Measurements from ENCODE around the gene FGF21.
A peak's percentile ranks its signal among the peaks of the same experiment; 100 is the strongest.
"Not testable (repeated sequence)": the region's sequence is repeated elsewhere in the genome, so short reads cannot be mapped to it uniquely, and the experiment has no call there.

The FGF21 gene

GRCh38 chr19:48755787-48756186 is 463 bp downstream of the FGF21 start:
- DNase-seq, result no peak

DNA sequence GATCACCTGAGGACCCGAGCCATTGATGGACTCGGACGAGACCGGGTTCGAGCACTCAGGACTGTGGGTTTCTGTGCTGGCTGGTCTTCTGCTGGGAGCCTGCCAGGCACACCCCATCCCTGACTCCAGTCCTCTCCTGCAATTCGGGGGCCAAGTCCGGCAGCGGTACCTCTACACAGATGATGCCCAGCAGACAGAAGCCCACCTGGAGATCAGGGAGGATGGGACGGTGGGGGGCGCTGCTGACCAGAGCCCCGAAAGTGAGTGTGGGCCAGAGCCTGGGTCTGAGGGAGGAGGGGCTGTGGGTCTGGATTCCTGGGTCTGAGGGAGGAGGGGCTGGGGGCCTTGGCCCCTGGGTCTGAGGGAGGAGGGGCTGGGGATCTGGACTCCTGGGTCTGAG is 888 bp downstream of the FGF21 start:
- no peak for DNase-seq

DNA sequence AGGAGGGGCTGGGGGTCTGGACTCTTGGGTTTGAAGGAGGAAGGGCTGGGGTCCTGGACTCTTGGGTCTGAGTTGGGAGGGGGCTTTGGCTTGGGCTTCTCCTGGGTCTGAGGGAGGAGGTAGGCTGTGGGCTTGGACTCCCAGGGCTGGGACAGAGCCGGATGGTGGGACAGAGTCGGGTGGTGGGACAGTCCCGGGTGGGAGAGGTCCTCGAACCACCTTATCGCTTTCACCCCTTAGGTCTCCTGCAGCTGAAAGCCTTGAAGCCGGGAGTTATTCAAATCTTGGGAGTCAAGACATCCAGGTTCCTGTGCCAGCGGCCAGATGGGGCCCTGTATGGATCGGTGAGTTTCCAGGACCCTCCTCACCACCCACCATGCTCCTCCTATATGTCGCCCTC is 1.4 kb downstream of the FGF21 start:
- DNase-seq, result no peak

DNA sequence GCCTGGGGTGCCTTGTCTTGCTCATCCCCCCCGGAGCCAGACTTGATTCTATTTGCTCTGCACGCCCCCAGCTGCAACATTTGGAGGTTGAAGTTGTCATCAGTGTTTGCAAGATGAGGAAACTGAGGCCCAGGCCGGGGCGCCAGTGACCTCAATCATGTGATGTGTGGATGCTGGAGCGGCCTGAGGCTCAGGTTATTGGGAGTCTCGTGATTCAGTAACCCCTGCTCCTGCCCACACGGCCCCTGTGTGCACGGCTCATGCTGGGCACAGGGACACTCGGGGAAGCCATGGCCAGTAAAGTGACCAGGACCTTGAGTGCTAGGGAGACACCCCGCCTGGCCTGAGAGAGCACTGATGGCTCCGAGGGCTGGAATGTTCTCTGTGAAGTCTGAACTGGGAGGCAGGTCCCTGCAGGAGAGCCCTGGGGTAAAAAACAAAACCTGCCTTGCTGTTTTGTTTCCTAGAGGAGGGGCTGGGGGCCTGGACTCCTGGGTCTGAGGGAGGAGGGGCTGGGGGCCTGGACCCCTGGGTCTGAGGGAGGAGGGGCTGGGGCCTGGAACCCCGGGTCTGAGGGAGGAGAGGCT is 1.9 kb downstream of the FGF21 start:
- no peak for DNase-seq

- DNase-seq, result no peak
Measured at GRCh38 chr19:48757741-48758144, 2.4 kb downstream of the FGF21 start.

DNA sequence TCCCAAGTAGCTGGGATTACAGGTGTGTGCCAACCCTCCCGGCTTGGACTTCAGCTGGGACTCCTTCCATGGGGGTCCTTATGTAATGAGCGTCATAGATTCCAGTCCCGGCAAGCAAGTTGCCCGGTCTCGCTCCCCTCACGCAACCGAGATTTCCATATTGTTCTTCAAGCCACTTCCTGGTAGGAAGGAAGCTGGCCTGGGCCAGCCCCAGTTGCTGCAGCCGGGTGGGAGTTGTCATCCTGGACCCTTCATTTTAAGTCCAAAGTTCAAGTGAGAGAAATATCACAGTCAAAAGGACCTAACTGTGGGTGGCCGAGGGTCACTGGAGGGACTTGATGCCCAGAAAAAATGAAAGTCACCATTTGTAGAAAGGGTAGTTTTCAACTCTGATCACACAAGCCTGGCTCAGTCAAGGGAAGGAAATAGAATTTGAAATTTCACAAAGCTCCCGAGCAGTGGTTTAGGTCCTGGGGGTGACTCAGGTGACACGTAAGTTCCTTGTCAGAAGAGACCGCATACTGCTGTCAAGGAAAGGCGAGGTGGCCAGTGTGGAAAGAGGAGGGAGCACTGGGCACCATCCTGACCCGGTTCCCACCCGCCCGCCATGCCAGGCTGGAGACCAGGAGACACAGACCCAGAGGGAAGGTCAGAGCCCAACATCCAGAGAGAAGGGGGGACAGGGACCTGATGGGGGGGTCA is 5.3 kb downstream of the FGF21 start:
- no peak for DNase-seq

- DNase-seq, result not testable (repeated sequence)
Measured at GRCh38 chr19:48765816-48766215, 10.5 kb downstream of the FGF21 start.

- not testable (repeated sequence) for DNase-seq
Measured at GRCh38 chr19:48768171-48768753, 12.9 kb downstream of the FGF21 start.

- DNase-seq, result no peak
Measured at GRCh38 chr19:48768994-48769713, 13.8 kb downstream of the FGF21 start.

GRCh38 chr19:48770266-48770665 is 14.9 kb downstream of the FGF21 start:
- DNase-seq, result no peak

GRCh38 chr19:48770734-48771472 is 15.6 kb downstream of the FGF21 start:
- DNase-seq, result no peak

GRCh38 chr19:48772503-48772953 is 17.2 kb downstream of the FGF21 start:
- no peak for DNase-seq

GRCh38 chr19:48777139-48777538 is 21.8 kb downstream of the FGF21 start:
- no peak for DNase-seq

- no peak for DNase-seq
Measured at GRCh38 chr19:48777720-48778119, 22.4 kb downstream of the FGF21 start.

DNA sequence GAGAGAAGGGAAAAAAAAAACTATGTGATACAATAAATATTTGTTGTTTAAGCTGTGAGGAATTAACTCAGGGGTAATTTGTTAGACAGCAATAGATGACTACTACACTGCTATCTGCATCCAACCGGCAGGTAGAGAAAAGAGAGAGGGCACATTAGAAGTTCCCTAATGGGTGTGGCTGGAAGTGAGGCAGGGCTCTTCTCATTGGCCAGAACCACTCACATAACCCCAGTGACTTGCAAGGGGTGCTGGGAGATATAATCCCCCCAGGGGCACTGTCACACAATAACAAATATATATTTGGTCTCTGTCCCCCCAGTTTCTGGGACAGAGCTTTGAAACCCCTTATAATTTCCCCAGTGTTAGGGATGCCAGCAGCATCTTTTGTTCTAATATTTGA is 24.3 kb downstream of the FGF21 start:
- DNase-seq, result no peak

DNA sequence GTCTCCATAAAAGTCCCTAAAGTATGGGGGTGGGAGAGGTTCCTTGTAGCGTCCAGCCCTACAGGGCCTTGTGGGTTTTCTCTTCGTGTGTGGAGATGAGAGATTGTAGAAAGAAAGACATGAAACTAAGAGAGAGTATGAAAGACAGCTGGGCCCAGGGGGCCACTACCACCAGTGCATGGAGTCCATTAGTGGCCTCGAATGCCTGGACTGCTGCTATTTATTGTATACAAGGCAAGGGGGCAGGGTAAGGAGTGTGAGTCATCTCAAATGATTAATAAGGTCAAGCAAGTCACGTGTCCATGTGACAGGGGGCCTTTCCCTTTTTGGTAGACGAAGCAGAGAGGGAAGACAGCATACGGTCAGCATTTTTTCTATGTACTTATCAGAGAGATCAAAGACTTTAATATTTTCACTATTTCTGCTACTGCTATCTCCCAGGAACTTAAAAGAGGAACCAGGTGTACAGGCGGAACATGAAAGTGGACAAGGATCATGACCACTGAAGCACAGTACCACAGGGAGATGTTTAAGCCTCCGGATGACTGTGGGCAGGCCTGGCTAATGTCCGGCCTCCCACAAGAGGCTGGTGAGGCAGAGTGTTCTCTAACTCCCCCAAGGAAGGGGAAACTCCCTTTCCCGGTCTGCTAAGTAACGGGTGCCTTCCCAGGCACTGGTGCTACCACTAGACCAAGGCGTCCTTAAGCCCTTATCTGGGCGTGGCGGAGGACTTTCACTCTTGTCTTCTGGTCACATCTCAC is 25.5 kb downstream of the FGF21 start:
- DNase-seq, result no peak

- DNase-seq, result no peak
Measured at GRCh38 chr19:48784527-48784926, 29.2 kb downstream of the FGF21 start.

DNA sequence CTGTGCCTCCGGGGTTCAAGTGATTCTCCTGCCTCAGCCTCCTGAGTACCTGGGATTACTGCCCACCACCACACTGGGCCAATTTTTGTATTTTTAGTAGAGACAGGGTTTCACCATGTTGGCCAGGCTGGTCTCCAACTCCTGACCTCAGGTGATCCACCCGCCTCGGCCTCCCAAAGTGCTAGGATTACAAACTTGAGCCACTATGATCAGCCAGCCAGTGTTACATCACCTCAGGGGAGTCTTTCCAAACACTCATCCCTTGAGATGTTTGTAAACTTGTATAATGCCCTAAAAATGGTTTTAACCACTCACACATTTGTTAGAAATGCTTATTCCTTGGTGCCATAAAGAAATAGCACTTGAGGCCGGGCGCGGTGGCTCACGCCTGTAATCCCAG is 31.1 kb downstream of the FGF21 start:
- DNase-seq, result not testable (repeated sequence)

DNA sequence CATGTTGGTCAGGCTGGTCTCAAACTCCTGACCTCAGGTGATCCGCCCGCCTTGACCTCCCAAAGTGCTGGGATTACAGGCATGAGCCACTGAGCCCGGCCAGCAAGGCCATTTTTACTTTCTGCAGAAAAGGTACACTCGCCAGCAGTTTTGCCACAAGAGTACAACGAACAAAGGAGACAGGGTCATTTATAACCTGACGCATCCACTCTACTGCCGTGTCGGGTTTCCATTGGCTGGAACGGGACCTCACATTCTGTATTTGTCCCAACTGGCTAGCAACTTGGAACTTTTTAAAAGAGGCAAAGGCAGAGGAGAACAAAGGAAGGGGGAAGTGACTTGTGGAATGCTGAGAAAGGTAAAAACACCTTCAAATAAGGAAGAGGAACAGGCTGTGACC is 32.0 kb downstream of the FGF21 start:
- not testable (repeated sequence) for DNase-seq

GRCh38 chr19:48793271-48793670 is 37.9 kb downstream of the FGF21 start:
- DNase-seq, result no peak

GRCh38 chr19:48794291-48794690 is 39.0 kb downstream of the FGF21 start:
- no peak for DNase-seq

- peak; percentile 84 for DNase-seq
Measured at GRCh38 chr19:48795055-48795684, 39.8 kb downstream of the FGF21 start.

Measured in activated naive CD4-positive, alpha-beta T cell treated with Interleukin-2 at 50 U/mL for 16 hours (primary cell).